Adipocyte (in vitro differentiated cells): Measurements from ENCODE around the gene SLC10A7.

Experiments used
- DNase-seq: peaks from one replicate; pipeline ENCODE4 v3.0.0-alpha.2; 2015; ENCODE audit warnings: low read depth
- H3K27me3 ChIP-seq: replicated peaks from 2 replicates; pipeline ENCODE4 v1.7.0; 2013; ENCODE audit warnings: mild to moderate bottlenecking, low read length, moderate library complexity; ENCODE audit not compliant: control insufficient read depth, insufficient read depth
- H3K36me3 ChIP-seq: 2 replicates; pipeline ENCODE4 v1.7.0; 2013; ENCODE audit warnings: low read length, mild to moderate bottlenecking, moderate library complexity; ENCODE audit not compliant: control insufficient read depth, insufficient read depth, severe bottlenecking
- H3K4me1 ChIP-seq: 2 replicates; pipeline ENCODE4 v1.7.0; 2013; ENCODE audit warnings: mild to moderate bottlenecking, low read length, moderate library complexity; ENCODE audit not compliant: control insufficient read depth, insufficient read depth
- H3K4me3 ChIP-seq: 2 replicates; pipeline ENCODE4 v1.7.0; 2013; ENCODE audit warnings: mild to moderate bottlenecking, low read length, moderate library complexity
- H3K9ac ChIP-seq: 2 replicates; pipeline ENCODE4 v1.7.0; 2013; ENCODE audit warnings: mild to moderate bottlenecking, low read length, moderate library complexity
- H3K9me3 ChIP-seq: 2 replicates; pipeline ENCODE4 v1.7.0; 2013; ENCODE audit warnings: mild to moderate bottlenecking, low read length, moderate library complexity; ENCODE audit not compliant: control insufficient read depth

SLC10A7 gene

DNA sequence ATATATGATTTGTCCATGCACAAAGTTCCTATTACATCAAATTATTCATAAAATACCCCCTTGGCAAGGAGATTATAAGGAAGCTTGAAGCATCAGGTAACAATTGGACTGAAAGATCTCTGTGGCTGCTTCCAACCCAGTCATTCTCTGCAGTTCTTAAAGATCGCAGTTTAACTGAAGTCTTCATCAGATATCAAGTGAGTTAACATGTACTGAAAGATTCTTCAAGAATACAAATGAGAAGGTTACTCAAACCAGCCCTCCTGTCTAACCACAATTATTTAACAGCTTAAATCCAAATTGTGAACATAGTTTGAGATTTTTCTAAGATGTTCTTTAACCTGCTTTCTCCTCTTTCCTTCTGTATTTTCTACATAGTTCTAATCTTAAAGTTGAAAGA lies 56.1 kb downstream of the SLC10A7 start:
- H3K36me3 ChIP-seq = no peaks in the 10 kb centered on the region

DNA sequence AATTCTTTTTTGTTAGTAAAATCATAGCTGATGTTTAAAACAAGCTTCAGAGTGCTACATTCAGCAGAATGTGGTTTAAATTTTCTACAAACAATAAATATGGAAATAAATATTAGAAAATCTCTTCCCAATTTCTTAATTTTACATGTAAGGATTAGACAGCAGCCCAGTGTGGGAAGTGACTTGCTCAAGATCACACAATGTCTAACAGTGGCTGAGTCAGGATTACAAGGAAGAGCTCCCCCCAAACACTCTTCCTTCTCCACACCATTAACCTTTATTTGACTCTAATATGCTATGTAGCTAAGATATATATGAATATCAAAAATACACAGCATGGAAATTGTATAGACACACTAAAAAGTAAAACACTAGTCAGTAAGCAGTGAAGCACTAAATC lies 59.5 kb downstream of the SLC10A7 start:
- no peak for DNase-seq
- Histone ChIP-seq H3K9me3 (no peaks in the 10 kb centered on the region), H3K36me3 (no peaks in the 10 kb centered on the region), H3K27me3 (no peaks in the 10 kb centered on the region), H3K4me1 (peaks cover 20% of the 10 kb centered on the region), H3K9ac (no peak overlapping the region), H3K4me3 (no peak overlapping the region)

More for the DNA sequence above, 56.1 kb downstream of the SLC10A7 start:
- Histone ChIP-seq H3K4me1 (peaks cover 20% of the 10 kb centered on the region), H3K27me3 (no peaks in the 10 kb centered on the region), H3K9ac (no peak overlapping the region), H3K4me3 (no peak overlapping the region), H3K9me3 (no peaks in the 10 kb centered on the region)
- DNase-seq = peak; percentile 34

DNA sequence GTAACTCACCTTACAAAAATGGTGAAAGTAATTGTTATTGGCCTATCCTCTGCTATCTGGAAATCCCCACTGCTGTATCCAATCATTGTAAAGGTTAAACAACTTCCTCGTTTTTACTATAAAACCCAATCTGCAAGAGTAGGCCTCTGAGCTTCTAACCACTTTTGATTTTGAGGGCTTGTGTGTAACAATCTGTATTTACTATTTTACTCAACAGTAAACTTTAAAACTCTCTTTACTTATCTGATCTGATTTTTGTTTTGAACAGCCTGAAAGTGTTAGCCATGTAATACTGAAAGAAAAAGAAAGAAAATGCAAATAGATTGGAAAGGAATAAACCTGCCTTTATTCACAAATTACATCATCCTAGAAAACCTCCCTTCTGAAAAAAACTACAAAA lies 63.1 kb downstream of the SLC10A7 start:
- Histone ChIP-seq H3K36me3 (no peaks in the 10 kb centered on the region), H3K4me3 (no peak overlapping the region), H3K9me3 (no peaks in the 10 kb centered on the region), H3K4me1 (peaks cover 3% of the 10 kb centered on the region), H3K27me3 (no peaks in the 10 kb centered on the region), H3K9ac (no peak overlapping the region)
- no peak for DNase-seq

DNA sequence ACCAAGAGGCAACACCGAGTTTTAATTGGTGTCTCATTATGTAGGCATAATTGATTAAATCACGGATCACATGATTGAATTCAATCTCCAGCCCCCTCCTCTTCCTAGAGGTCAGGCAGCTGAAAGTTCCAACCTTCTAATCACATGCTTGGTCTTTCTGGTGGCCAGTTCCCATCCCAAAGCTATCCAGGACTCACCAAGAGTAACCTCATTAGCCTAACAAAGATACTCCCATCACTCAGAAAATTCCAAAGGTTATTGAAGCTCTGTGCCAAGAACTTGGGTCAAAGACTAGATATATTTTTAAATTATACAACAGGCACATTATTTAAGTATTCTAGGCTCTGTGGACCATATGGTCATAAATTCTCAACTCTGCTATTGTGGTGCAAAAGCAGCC lies 65.1 kb downstream of the SLC10A7 start:
- H3K4me1 ChIP-seq = peaks cover 9% of the 10 kb centered on the region
- H3K9ac ChIP-seq = no peak overlapping the region
- no peaks in the 10 kb centered on the region for H3K27me3 ChIP-seq
- no peaks in the 10 kb centered on the region for H3K9me3 ChIP-seq
- no peak overlapping the region for H3K4me3 ChIP-seq
- no peaks in the 10 kb centered on the region for H3K36me3 ChIP-seq
- DNase-seq = no peak

DNA sequence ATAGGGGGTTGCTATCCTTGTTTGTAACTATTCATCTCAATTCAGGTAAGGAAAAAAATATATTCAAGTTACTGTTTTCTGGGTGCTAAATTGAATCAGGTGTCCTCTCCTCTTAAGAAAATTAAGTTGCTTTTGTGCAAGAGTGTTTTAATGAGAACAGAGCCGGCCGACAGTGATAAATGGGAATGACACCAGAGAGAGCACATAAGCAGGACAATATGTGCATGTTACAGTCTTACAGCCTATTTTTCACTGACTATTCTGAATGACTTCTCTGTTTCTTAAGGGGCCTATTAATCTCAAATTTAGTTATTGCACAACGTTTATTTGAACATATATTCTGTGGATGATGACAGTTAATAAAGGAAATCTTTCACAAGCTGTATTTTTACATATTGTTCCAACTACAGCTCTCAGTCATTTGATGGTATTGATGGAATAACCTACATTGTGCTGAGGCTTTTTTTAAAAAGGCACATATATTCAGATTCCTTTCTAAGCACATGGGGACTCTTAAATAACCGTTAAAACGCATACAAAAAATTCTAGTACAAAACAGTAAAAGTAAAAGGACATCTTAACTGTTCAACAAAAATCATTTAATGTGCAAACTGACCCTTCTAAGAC lies 68.4 kb downstream of the SLC10A7 start:
- H3K27me3 ChIP-seq = no peaks in the 10 kb centered on the region
- no peak overlapping the region for H3K9ac ChIP-seq
- H3K4me3 ChIP-seq = no peak overlapping the region
- no peaks in the 10 kb centered on the region for H3K9me3 ChIP-seq
- H3K4me1 ChIP-seq = peaks cover 9% of the 10 kb centered on the region
- no peaks in the 10 kb centered on the region for H3K36me3 ChIP-seq
- no peak for DNase-seq

DNA sequence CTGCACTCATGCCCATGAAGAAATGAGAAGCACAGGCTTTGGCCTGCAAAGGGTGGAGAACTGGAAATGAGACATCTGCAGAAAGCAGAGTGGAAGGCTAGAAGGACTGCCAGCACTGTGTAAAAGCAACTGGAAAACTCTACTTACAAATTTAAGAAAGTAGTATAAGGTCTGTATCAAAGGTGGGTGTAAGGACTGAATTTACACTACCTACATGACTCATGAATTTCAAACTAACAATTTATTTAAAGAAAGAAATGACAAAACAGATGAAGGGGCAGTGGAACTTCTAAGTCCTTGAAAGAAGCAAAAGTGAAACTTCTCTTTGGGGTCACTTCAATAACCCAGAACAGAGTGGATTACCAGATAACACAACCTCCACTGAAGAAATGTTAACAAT lies 71.2 kb downstream of the SLC10A7 start:
- peak overlapping the region; percentile 11 for H3K9ac ChIP-seq
- H3K4me1 ChIP-seq = peaks cover 9% of the 10 kb centered on the region
- no peak for DNase-seq
- peak overlapping the region; percentile 53 for H3K4me3 ChIP-seq
- H3K9me3 ChIP-seq = no peaks in the 10 kb centered on the region
- H3K36me3 ChIP-seq = no peaks in the 10 kb centered on the region
- no peaks in the 10 kb centered on the region for H3K27me3 ChIP-seq

DNA sequence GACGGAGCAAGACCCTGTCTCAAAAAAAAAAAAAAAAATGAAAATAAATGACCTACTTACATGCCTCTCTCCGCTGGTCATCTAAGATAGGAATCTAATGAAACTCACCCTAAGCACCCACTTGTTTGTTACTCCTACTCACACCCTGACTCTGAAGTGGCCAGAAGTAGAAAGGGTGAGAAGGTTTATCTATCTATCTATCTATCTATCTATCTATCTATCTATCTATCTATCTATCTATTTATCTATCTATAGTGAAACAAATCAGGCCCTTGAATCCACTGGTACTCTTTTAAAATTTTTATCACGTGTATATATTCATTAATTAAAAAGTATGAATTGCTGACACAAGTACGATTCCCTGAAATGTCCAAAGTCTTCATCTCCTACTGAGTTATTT lies 75.2 kb downstream of the SLC10A7 start:
- Histone ChIP-seq H3K9me3 (no peaks in the 10 kb centered on the region), H3K4me3 (no peak overlapping the region), H3K36me3 (no peaks in the 10 kb centered on the region), H3K9ac (no peak overlapping the region), H3K27me3 (no peaks in the 10 kb centered on the region), H3K4me1 (peaks cover 18% of the 10 kb centered on the region)
- no peak for DNase-seq

DNA sequence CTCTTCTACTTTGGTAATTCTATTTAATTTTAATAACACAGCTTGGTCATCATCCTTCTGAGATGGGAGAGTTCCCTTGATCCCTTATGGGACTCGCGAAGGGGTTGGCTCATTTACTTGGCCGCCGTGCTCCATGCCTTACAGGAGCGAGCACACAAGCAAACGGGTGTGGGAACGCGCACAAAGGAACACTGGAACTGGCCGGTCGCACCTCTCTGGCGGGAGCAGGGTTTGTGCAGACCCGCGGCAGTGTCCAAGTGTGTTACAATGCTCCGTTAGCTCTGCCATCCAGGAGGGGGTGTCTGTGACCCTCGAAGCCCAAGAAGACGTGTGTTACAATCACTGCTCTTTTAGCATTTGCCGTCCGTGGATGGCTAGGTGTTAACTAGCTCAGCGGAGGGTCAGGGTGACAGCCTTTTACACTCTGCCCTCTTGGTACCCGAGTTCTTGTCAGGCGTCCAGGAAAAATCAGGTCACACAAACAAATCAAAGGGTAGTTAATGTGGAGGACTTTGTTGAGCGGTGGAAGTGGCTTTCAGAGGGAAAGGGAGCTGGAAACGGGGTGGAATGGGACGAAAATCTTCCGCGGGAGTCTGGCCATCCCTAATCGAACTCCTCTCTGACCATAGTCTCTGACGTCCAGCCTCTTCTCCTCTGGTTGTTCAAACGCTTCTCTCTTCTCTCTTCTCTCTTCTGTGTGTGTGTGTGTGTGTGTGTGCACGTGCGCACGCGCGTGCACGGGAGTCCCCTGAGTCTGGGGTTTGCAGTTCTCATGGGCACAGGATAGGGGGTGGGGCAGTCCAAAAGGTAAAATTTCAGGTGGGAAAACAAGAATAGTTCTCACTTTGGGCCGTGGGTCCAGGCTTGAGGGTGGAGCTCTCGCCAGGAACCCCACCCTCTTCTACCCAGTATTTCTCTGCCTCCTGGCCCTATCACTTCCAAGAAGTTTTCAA lies 76.3 kb downstream of the SLC10A7 start:
- H3K9me3 ChIP-seq = no peaks in the 10 kb centered on the region
- DNase-seq = no peak
- no peak overlapping the region for H3K4me3 ChIP-seq
- H3K36me3 ChIP-seq = no peaks in the 10 kb centered on the region
- H3K4me1 ChIP-seq = peaks cover 18% of the 10 kb centered on the region
- no peaks in the 10 kb centered on the region for H3K27me3 ChIP-seq
- H3K9ac ChIP-seq = no peak overlapping the region

DNA sequence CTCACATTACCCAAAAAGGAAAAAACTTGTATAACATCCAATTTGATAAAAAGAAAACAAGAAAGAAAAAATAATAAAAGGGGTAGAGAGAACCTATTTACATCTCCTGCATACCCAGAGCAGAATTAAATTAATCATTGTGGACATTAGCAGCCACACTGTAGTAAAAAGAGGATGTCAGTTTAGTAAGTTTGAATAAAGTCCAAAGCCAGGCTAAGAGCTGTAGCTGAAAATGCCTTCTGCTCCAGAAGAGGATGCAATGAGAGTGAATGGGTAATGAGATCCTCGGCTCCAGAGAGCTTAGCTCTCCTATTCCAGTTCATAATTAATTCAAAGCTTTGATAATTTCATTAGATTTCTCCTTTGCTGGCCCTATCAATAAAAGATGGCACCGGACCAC lies 78.2 kb downstream of the SLC10A7 start:
- Histone ChIP-seq H3K9ac (no peak overlapping the region), H3K4me1 (peaks cover 36% of the 10 kb centered on the region), H3K9me3 (no peaks in the 10 kb centered on the region), H3K27me3 (no peaks in the 10 kb centered on the region), H3K36me3 (no peaks in the 10 kb centered on the region), H3K4me3 (no peak overlapping the region)
- no peak for DNase-seq

DNA sequence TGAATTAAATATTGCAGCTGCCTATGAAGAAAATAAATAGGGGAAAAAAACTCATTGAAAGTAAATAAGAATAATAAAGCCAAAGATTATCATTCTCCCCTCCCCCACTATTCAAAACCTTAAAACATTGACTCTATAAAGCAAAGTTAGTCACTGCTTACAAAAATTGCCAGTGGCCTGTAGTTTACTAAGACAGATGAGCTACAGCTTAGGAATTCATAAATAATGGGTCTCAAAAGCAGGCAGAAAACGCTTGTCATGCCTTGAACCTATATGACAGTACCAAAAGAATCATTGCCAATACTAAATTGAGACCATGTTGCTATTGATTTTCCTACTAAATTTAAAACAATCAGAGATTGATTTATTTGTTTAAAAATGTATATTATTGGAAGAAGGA lies 78.9 kb downstream of the SLC10A7 start:
- Histone ChIP-seq H3K9ac (no peak overlapping the region), H3K27me3 (no peaks in the 10 kb centered on the region), H3K4me3 (peak overlapping the region; percentile 17), H3K4me1 (peaks cover 44% of the 10 kb centered on the region), H3K9me3 (no peaks in the 10 kb centered on the region), H3K36me3 (no peaks in the 10 kb centered on the region)
- DNase-seq = peak; percentile 63

DNA sequence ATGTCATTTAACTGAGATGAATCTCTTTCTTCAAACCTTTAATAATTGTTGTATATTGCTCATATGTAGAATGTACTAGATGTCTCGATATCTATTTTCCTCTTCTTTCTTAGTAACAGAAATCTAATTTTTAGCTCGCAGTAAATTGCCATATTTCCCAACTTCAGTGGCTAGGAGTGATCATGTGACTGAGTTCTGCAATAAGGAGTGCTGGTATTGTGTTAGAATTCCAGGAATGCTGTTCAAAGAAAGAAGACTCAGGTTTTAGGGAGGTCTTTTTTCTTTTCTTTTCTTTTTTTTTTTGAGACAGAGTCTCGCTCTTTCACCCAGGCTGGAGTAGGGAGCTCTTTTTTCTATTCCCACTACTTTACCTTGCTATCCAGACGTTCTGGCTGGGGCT lies 81.7 kb downstream of the SLC10A7 start:
- no peak for DNase-seq
- no peaks in the 10 kb centered on the region for H3K9me3 ChIP-seq

More for the DNA sequence above, 81.7 kb downstream of the SLC10A7 start:
- Histone ChIP-seq H3K4me3 (no peak overlapping the region), H3K27me3 (no peaks in the 10 kb centered on the region), H3K4me1 (peaks cover 58% of the 10 kb centered on the region), H3K9ac (no peak overlapping the region), H3K36me3 (no peaks in the 10 kb centered on the region)
